H4 (cell line): ENCODE results near the gene COMMD10. TPM values are rescaled to one million over a fixed set of nuclear protein-coding genes. Genes with fewer than 3 reads are reported as not detected.

Experiments
- DNase-seq: peaks from one replicate; pipeline ENCODE4 v3.0.0-alpha.2; 2015; ENCODE audit warnings: low spot score
- total RNA-seq: library from RNA; depleted of rRNA; stranded (reverse); fragments of >200 nt; shearing (Covaris generic); gene quantifications from 2 replicates; pipeline ENCODE4 v1.2.3, GENCODE V29; 2014

Gene COMMD10
- total RNA-seq, 1 experiment from 2014 or later, result 137 TPM

- no peak for DNase-seq
Observed at GRCh38 chr5:116216246-116216645, 131.4 kb downstream of the COMMD10 start.

- DNase-seq, result no peak
Observed at GRCh38 chr5:116225281-116225922, 140.6 kb downstream of the COMMD10 start.

GRCh38 chr5:116229131-116229689 is 144.4 kb downstream of the COMMD10 start:
- no peak for DNase-seq

- no peak for DNase-seq
Observed at GRCh38 chr5:116231288-116231687, 146.5 kb downstream of the COMMD10 start.

GRCh38 chr5:116234681-116235080 is 149.9 kb downstream of the COMMD10 start:
- no peak for DNase-seq

GRCh38 chr5:116237917-116238500 is 153.2 kb downstream of the COMMD10 start:
- DNase-seq, result peak; percentile 20

- DNase-seq, result no peak
Observed at GRCh38 chr5:116242343-116242742, 157.5 kb downstream of the COMMD10 start.

- DNase-seq, result no peak
Observed at GRCh38 chr5:116248432-116248831, 163.6 kb downstream of the COMMD10 start.

- DNase-seq, result no peak
Observed at GRCh38 chr5:116249648-116250047, 164.8 kb downstream of the COMMD10 start.

- DNase-seq, result no peak
Observed at GRCh38 chr5:116256717-116257116, 171.9 kb downstream of the COMMD10 start.

- DNase-seq, result no peak
Observed at GRCh38 chr5:116265471-116265870, 180.6 kb downstream of the COMMD10 start.

GRCh38 chr5:116271446-116272025 is 186.7 kb downstream of the COMMD10 start:
- DNase-seq, result peak; percentile 56

GRCh38 chr5:116272281-116272941 is 187.6 kb downstream of the COMMD10 start:
- no peak for DNase-seq

GRCh38 chr5:116273448-116274242 is 188.8 kb downstream of the COMMD10 start:
- DNase-seq, result no peak

GRCh38 chr5:116274251-116274650 is 189.4 kb downstream of the COMMD10 start:
- DNase-seq, result no peak

- no peak for DNase-seq
Observed at GRCh38 chr5:116275282-116275681, 190.5 kb downstream of the COMMD10 start.

- DNase-seq, result no peak
Observed at GRCh38 chr5:116276952-116277351, 192.1 kb downstream of the COMMD10 start.

- no peak for DNase-seq
Observed at GRCh38 chr5:116280149-116280803, 195.5 kb downstream of the COMMD10 start.

GRCh38 chr5:116281309-116281708 is 196.5 kb downstream of the COMMD10 start:
- no peak for DNase-seq

GRCh38 chr5:116288524-116288923 is 203.7 kb downstream of the COMMD10 start:
- DNase-seq, result no peak

GRCh38 chr5:116289276-116289675 is 204.5 kb downstream of the COMMD10 start:
- DNase-seq, result no peak
